ENCODE measurements around the gene SCCPDH. TPM values are rescaled to one million over a fixed set of nuclear protein-coding genes. Genes with fewer than 3 reads are reported as not detected.

SCCPDH gene
- polyA plus RNA-seq, 2 of the 4 experiments (the other 2 are of a cell fraction), result 49.3 to 59.8 TPM

GRCh38 chr1:246708166-246708565 is 16.0 kb upstream of the SCCPDH start:
- POLR2A ChIA-PET, result no interaction called here

GRCh38 chr1:246709196-246709595 is 15.0 kb upstream of the SCCPDH start:
- 51% methylated on average over 4 of the region's 4 CpGs for WGBS (ENCODE audit: missing lambda C conversion rate)
- H3K27ac ChIP-seq, result no peak overlapping the region
- POLR2A ChIA-PET, result interaction anchor here (0.9 kb wide), 1 partner anchor 15 kb away, joined by 4 read pairs; the partner anchor contains the start of gene SCCPDH
- no peak overlapping the region for H3K4me2 ChIP-seq
- FAIRE-seq (no peak), DNase-seq (ENCODE audit: low read depth in 1 of 2, low spot score in 1 of 2) (no peak), ATAC-seq (no peak)
- peaks cover 6% of the 10 kb centered on the region; the same call in 2 of the 3 replicates for H3K9me3 ChIP-seq
- TF ChIP-seq ELK1 (IDR thresholded peaks at IDR 0.05; ENCODE audit: low read depth, low read length) (no peak), CBX2 (IDR thresholded peaks at IDR 0.05; ENCODE audit: borderline replicate concordance, low read depth) (no peak), JUNB (IDR thresholded peaks at IDR 0.05) (no peak), RARB (CRISPR knock-in tag; IDR thresholded peaks at IDR 0.05) (no peak), NR3C1 (IDR thresholded peaks at IDR 0.05) (no peak)
- H3K4me1 ChIP-seq, result peaks cover 10% of the 10 kb centered on the region; the same call in 2 of the 3 replicates
- CTCF ChIA-PET, result interaction anchor here (1.2 to 3.4 kb wide), 3 partner anchors 13 to 215 kb away, joined by 3 to 14 read pairs (median 5); no protein-coding TSS in a partner anchor
- H3K4me3 ChIP-seq, result no peak overlapping the region

More at GRCh38 chr1:246708166-246708565, 16.0 kb upstream of the SCCPDH start:
- H3K9me3 ChIP-seq, result peaks cover 6% of the 10 kb centered on the region; the same call in 2 of the 3 replicates
- H3K4me2 ChIP-seq, result no peak overlapping the region
- TF ChIP-seq NR3C1 (IDR thresholded peaks at IDR 0.05), result no peak
- no peak for TF ChIP-seq RCOR1 (IDR thresholded peaks at IDR 0.05; ENCODE audit: low read depth, low read length)
- no peak for ATAC-seq
- WGBS (ENCODE audit: missing lambda C conversion rate), result 86% methylated on average over 6 of the region's 6 CpGs
- H3K4me3 ChIP-seq, result no peak overlapping the region
- no peak overlapping the region for H3K27ac ChIP-seq
- no peak for DNase-seq (ENCODE audit: low read depth in 1 of 2, low spot score in 1 of 2)
- H3K4me1 ChIP-seq, result peaks cover 10% of the 10 kb centered on the region; the same call in 2 of the 3 replicates
- FAIRE-seq, result no peak
- CTCF ChIA-PET, result interaction anchor here (1.2 to 3.4 kb wide), 2 partner anchors 12 to 14 kb away, joined by 4 to 14 read pairs; no protein-coding TSS in a partner anchor

- ATAC-seq (no peak), FAIRE-seq (no peak), DNase-seq (ENCODE audit: low read depth in 1 of 2, low spot score in 1 of 2) (no peak)
- Histone ChIP-seq H3K4me1 (peaks cover 8% of the 10 kb centered on the region; the same call in 2 of the 3 replicates), H3K9me3 (peaks cover 6% of the 10 kb centered on the region; the same call in 2 of the 3 replicates), H3K27ac (no peak overlapping the region), H3K4me2 (no peak overlapping the region), H3K4me3 (no peak overlapping the region)
- 7% methylated on average over 2 of the region's 2 CpGs for WGBS (ENCODE audit: missing lambda C conversion rate)
- ChIA-PET CTCF (interaction anchor here (1.2 to 3.4 kb wide), 4 partner anchors 14 to 215 kb away, joined by 3 to 14 read pairs (median 6); partner anchors contain the start of gene SCCPDH), POLR2A (interaction anchor here (0.9 kb wide), 1 partner anchor 14 kb away, joined by 4 read pairs; the partner anchor contains the start of gene SCCPDH)
- TF ChIP-seq REST (IDR thresholded peaks at IDR 0.05), result no peak
- TF ChIP-seq CHD2 (IDR thresholded peaks at IDR 0.05; ENCODE audit: low read length, partially characterized antibody), result no peak
- TF ChIP-seq POLR2A (IDR thresholded peaks at IDR 0.05; ENCODE audit: low read length), result no peak
- TF ChIP-seq HMGXB4 (CRISPR knock-in tag; IDR thresholded peaks at IDR 0.05; ENCODE audit: borderline replicate concordance), result no peak
- no peak for TF ChIP-seq KDM5A (IDR thresholded peaks at IDR 0.05)
- no peak for TF ChIP-seq ATOH8 (CRISPR knock-in tag; IDR thresholded peaks at IDR 0.05; ENCODE audit: low read depth)
Observed at GRCh38 chr1:246709835-246710234, 14.4 kb upstream of the SCCPDH start.

Measured in A549 (cell line).